OCI-LY1 (cell line): ENCODE measurements around the gene TBCD.

Experiments
- H2AFZ ChIP-seq: fragments of 200-600 bp; sonication (generic), shearing (Covaris generic); 2 replicates; pipeline ENCODE4 v1.6.0; 2014; ENCODE audit warnings: antibody characterized with exemption, mild to moderate bottlenecking, low read length
- H3F3A ChIP-seq: fragments of 200-600 bp; sonication (generic), shearing (Covaris generic); 2 replicates; pipeline ENCODE4 v1.6.0; 2014; ENCODE audit warnings: mild to moderate bottlenecking, antibody characterized with exemption, low read length, moderate library complexity; ENCODE audit not compliant: insufficient read depth
- H3K27ac ChIP-seq: fragments of 200-600 bp; sonication (generic); 2 replicates; pipeline ENCODE4 v1.5.1; 2014; ENCODE audit warnings: low read length, mixed run types, mild to moderate bottlenecking, low read depth; ENCODE audit not compliant: poor library complexity, severe bottlenecking
- H3K27me3 ChIP-seq: fragments of 200-600 bp; sonication (generic); 2 replicates; pipeline ENCODE4 v1.6.0; 2014; ENCODE audit warnings: antibody characterized with exemption, mild to moderate bottlenecking, low read length, moderate library complexity; ENCODE audit not compliant: insufficient read depth
- H3K36me3 ChIP-seq: fragments of 200-600 bp; sonication (generic); 2 replicates; pipeline ENCODE4 v1.6.1; 2014; ENCODE audit warnings: mild to moderate bottlenecking, antibody characterized with exemption, low read length, moderate library complexity, mixed read lengths; ENCODE audit not compliant: insufficient read depth
- H3K4me1 ChIP-seq: fragments of 200-600 bp; sonication (generic); 2 replicates; pipeline ENCODE4 v1.5.1; 2014; ENCODE audit warnings: mild to moderate bottlenecking, low read length, moderate library complexity; ENCODE audit not compliant: insufficient read depth, severe bottlenecking
- H3K4me2 ChIP-seq: fragments of 200-600 bp; sonication (generic), shearing (Covaris generic); 2 replicates; pipeline ENCODE4 v1.6.1; 2014; ENCODE audit warnings: low read length
- H3K4me3 ChIP-seq: fragments of 200-600 bp; sonication (generic); 2 replicates; pipeline ENCODE4 v1.5.1; 2014; ENCODE audit warnings: low read length, low read depth, mild to moderate bottlenecking, mixed read lengths; ENCODE audit not compliant: poor library complexity, severe bottlenecking
- H3K79me2 ChIP-seq: fragments of 200-600 bp; shearing (Covaris generic); 2 replicates; pipeline ENCODE4 v1.6.1; 2016; ENCODE audit warnings: mixed run types, low read length, mixed read lengths; ENCODE audit not compliant: insufficient read depth
- H3K9ac ChIP-seq: fragments of 200-600 bp; sonication (generic), shearing (Covaris generic); 2 replicates; pipeline ENCODE4 v1.6.1; 2014; ENCODE audit warnings: mild to moderate bottlenecking, low read length, mixed read lengths
- H3K9me2 ChIP-seq: fragments of 200-600 bp; sonication (generic), shearing (Covaris generic); 2 replicates; pipeline ENCODE4 v1.6.1; 2014; ENCODE audit warnings: low read depth, mild to moderate bottlenecking, low read length, mixed read lengths
- H3K9me3 ChIP-seq: fragments of 200-600 bp; shearing (Covaris generic); 2 replicates; pipeline ENCODE4 v1.6.1; 2014; ENCODE audit warnings: low read length, mixed read lengths
- H4K20me1 ChIP-seq: fragments of 200-600 bp; sonication (generic), shearing (Covaris generic); 2 replicates; pipeline ENCODE4 v1.6.0; 2016; ENCODE audit warnings: mild to moderate bottlenecking, low read length; ENCODE audit not compliant: insufficient read depth
- CTCF ChIP-seq: fragments of 200-600 bp; sonication (generic), shearing (Covaris generic); IDR thresholded peaks from 2 replicates; pipeline ENCODE4 v1.5.1; 2017; ENCODE audit warnings: mild to moderate bottlenecking, antibody characterized with exemption, low read length, moderate library complexity, mixed read lengths
- EZH2 ChIP-seq: fragments of 200-600 bp; sonication (generic), shearing (Covaris generic); IDR thresholded peaks from 2 replicates; pipeline ENCODE4 v1.8.0; 2017; ENCODE audit warnings: borderline replicate concordance, mixed run types, mild to moderate bottlenecking, antibody characterized with exemption, low read length, moderate library complexity, mixed read lengths

TBCD gene

DNA sequence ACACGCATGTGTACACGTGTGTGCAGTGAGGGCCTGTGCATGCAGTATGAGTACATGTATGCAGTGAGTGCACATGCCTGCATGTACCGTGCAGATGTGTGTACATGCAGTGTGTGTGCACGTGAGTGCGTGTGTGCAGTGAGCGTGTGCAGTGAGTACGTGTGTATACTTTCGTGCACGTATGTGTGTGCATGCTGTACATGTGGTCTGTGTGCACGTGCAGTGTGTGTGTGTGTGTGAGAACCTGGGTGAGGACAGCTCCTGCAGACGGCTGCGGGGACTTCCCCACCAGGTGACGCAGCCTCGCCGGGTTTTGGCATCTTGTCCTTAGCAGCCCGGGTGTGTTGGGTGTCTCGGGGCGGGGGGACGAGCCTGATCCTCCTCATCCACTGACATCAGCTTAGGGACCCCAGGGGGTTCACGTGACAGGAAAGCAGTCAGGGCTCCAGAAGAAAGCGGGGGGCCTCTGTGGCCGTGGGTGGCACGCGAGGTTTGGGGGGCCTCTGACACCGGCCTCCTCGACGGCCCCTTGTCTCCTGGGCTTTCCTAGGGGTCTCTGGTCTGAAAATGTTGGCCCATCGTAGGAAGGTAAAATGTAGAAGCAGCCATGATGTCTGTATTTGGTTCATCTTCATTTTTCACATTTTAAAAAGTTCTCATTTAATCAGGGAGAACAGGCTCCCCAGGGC is 207.5 kb downstream of the TBCD start:
- Histone ChIP-seq H3K27me3 (no peaks in the 10 kb centered on the region), H3K4me3 (no peak overlapping the region), H3K27ac (no peak overlapping the region), H3K9ac (no peak overlapping the region), H2AFZ (no peak overlapping the region), H3K79me2 (no peaks in the 10 kb centered on the region), H3K4me1 (peaks cover 18% of the 10 kb centered on the region), H3F3A (no peaks in the 10 kb centered on the region), H3K9me2 (no peaks in the 10 kb centered on the region), H3K9me3 (0 out of 2 replicates have a peak, but pooled peaks cover 2% of the 10 kb centered on the region), H3K4me2 (no peak overlapping the region), H3K36me3 (no peaks in the 10 kb centered on the region), H4K20me1 (no peaks in the 10 kb centered on the region)
- TF ChIP-seq CTCF (no peak), EZH2 (no peak)

DNA sequence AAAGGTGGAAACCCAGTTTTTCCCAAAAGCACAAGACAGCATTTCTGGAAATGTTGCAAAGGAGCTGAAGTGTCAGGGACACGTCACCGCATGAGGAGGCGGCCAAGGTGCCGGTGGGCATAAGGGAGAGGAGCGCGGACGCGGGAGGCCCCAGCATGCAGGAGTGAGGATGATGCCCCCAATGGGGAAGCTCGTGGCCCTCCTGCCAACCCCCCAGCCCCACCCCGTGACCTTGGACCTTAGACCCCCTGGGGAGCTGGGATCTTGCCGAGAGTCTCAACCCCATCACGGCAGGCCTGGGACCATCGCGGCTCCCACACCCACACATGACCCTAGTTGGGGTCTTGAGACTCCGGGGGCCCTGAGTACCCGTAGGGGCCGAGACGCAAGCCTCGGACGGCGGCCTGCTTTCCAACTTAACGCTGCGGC is 208.1 kb downstream of the TBCD start:
- no peaks in the 10 kb centered on the region for H3K9me2 ChIP-seq
- H3K4me2 ChIP-seq, result no peak overlapping the region
- TF ChIP-seq CTCF (no peak), EZH2 (no peak)
- H3K27ac ChIP-seq, result no peak overlapping the region
- H3K4me3 ChIP-seq, result no peak overlapping the region
- H3F3A ChIP-seq, result no peaks in the 10 kb centered on the region
- H3K4me1 ChIP-seq, result peaks cover 24% of the 10 kb centered on the region
- H3K36me3 ChIP-seq, result no peaks in the 10 kb centered on the region
- H3K9ac ChIP-seq, result no peak overlapping the region
- no peak overlapping the region for H2AFZ ChIP-seq
- H3K9me3 ChIP-seq, result 0 out of 2 replicates have a peak, but pooled peaks cover 2% of the 10 kb centered on the region
- H4K20me1 ChIP-seq, result no peaks in the 10 kb centered on the region
- H3K27me3 ChIP-seq, result no peaks in the 10 kb centered on the region
- no peaks in the 10 kb centered on the region for H3K79me2 ChIP-seq

DNA sequence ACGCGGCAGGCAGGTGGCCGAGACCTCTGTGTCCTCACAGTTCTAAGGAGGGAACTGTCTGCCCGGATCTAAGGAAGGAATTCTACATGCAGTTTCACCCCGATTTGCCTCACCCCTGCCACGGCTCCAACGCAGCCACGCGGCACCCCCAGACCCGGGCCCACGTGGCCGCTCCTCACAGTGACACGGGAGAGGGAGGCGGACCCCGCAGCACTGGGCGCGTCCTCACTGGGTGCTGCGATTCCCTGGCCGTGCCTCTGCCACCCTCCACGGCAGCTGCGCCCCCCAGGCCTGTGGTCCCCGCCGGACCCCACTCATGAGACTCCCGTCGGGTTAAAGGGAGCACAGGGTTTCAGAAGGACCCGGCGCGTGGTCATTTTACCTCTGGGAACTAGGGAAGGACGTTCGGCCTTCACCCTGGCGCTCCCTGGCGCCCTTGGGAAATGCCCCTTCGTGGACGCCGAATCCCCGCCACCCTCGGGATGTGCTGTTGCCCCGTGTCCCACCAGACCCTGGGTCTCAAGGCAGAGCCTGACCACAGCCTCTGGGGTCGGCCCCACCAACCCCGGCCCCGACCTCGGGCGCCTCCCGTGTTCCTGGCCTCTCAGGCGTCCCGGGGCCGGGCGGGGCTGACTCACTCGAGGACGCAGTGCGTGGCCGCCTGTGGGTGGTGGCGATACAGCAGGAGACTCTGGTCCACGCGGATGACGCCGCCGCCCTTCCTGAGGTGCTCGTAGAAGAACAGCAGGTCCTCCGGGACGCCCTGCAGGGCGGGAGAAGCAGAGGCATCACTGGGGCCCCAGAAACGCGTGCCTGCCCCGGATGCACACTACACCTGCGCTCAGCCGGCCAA is 208.8 kb downstream of the TBCD start:
- Histone ChIP-seq H3K4me1 (peaks cover 24% of the 10 kb centered on the region), H3F3A (no peaks in the 10 kb centered on the region), H3K9ac (no peak overlapping the region), H3K4me3 (no peak overlapping the region), H3K27me3 (no peaks in the 10 kb centered on the region), H3K9me2 (no peaks in the 10 kb centered on the region), H3K79me2 (no peaks in the 10 kb centered on the region), H3K9me3 (0 out of 2 replicates have a peak, but pooled peaks cover 2% of the 10 kb centered on the region), H4K20me1 (no peaks in the 10 kb centered on the region), H3K36me3 (no peaks in the 10 kb centered on the region), H2AFZ (no peak overlapping the region), H3K27ac (no peak overlapping the region), H3K4me2 (no peak overlapping the region)
- TF ChIP-seq EZH2 (no peak), CTCF (no peak)
